ENCODE measurements around the gene GSTO2. TPM values are rescaled to one million over a fixed set of nuclear protein-coding genes. Genes with fewer than 3 reads are reported as not detected.
"Not testable (repeated sequence)": the region's sequence is repeated elsewhere in the genome, so short reads cannot be mapped to it uniquely, and the experiment has no call there.

GSTO2 gene
- polyA plus RNA-seq (ENCODE audit: insufficient read length) = 0.99 TPM

- DNase-seq (ENCODE audit: low read depth) = peak; percentile 92
Measured at GRCh38 chr10:104268713-104269645, at the start of gene GSTO2. GSTO2 (plus strand) TSS chr10:104269184; CDS start chr10:104274916, 5,732 bp downstream.

GRCh38 chr10:104220522-104220921, 48.5 kb upstream of the GSTO2 start:
- DNase-seq (ENCODE audit: low read depth) = no peak

- DNase-seq (ENCODE audit: low read depth) = no peak
Measured at GRCh38 chr10:104223304-104223703, 45.7 kb upstream of the GSTO2 start.

GRCh38 chr10:104230490-104230889, 38.5 kb upstream of the GSTO2 start:
- no peak for DNase-seq (ENCODE audit: low read depth)

- peak; percentile 78 for DNase-seq (ENCODE audit: low read depth)
Measured at GRCh38 chr10:104231784-104232612, 37.0 kb upstream of the GSTO2 start, which contains the start of gene CFAP43. CFAP43 (minus strand) TSS chr10:104232364; CDS start chr10:104232246, 118 bp downstream.

GRCh38 chr10:104232613-104233102, 36.3 kb upstream of the GSTO2 start:
- DNase-seq (ENCODE audit: low read depth) = no peak

- DNase-seq (ENCODE audit: low read depth) = no peak
Measured at GRCh38 chr10:104233817-104234216, 35.2 kb upstream of the GSTO2 start.

- no peak for DNase-seq (ENCODE audit: low read depth)
Measured at GRCh38 chr10:104234934-104235333, 34.0 kb upstream of the GSTO2 start.

GRCh38 chr10:104235801-104236200, 33.2 kb upstream of the GSTO2 start:
- no peak for DNase-seq (ENCODE audit: low read depth)

GRCh38 chr10:104240078-104240477, 28.9 kb upstream of the GSTO2 start:
- DNase-seq (ENCODE audit: low read depth) = no peak

GRCh38 chr10:104242545-104242944, 26.4 kb upstream of the GSTO2 start:
- no peak for DNase-seq (ENCODE audit: low read depth)

- DNase-seq (ENCODE audit: low read depth) = not testable (repeated sequence)
Measured at GRCh38 chr10:104243009-104243408, 26.0 kb upstream of the GSTO2 start.

GRCh38 chr10:104243512-104243911, 25.5 kb upstream of the GSTO2 start:
- no peak for DNase-seq (ENCODE audit: low read depth)

GRCh38 chr10:104245066-104245632, 23.8 kb upstream of the GSTO2 start:
- DNase-seq (ENCODE audit: low read depth) = no peak

GRCh38 chr10:104246976-104247375, 22.0 kb upstream of the GSTO2 start:
- DNase-seq (ENCODE audit: low read depth) = no peak

GRCh38 chr10:104247513-104248146, 21.4 kb upstream of the GSTO2 start:
- no peak for DNase-seq (ENCODE audit: low read depth)

GRCh38 chr10:104248931-104249330, 20.1 kb upstream of the GSTO2 start:
- not testable (repeated sequence) for DNase-seq (ENCODE audit: low read depth)

- no peak for DNase-seq (ENCODE audit: low read depth)
Measured at GRCh38 chr10:104250371-104250770, 18.6 kb upstream of the GSTO2 start.

GRCh38 chr10:104251443-104251842, 17.5 kb upstream of the GSTO2 start:
- no peak for DNase-seq (ENCODE audit: low read depth)

- DNase-seq (ENCODE audit: low read depth) = no peak
Measured at GRCh38 chr10:104252368-104252767, 16.6 kb upstream of the GSTO2 start.

GRCh38 chr10:104253106-104253505, 15.9 kb upstream of the GSTO2 start:
- DNase-seq (ENCODE audit: low read depth) = no peak

All from forelimb muscle (tissue), 1 donor.